ENCODE measurements around the gene ADGRV1.

The ADGRV1 gene

DNA sequence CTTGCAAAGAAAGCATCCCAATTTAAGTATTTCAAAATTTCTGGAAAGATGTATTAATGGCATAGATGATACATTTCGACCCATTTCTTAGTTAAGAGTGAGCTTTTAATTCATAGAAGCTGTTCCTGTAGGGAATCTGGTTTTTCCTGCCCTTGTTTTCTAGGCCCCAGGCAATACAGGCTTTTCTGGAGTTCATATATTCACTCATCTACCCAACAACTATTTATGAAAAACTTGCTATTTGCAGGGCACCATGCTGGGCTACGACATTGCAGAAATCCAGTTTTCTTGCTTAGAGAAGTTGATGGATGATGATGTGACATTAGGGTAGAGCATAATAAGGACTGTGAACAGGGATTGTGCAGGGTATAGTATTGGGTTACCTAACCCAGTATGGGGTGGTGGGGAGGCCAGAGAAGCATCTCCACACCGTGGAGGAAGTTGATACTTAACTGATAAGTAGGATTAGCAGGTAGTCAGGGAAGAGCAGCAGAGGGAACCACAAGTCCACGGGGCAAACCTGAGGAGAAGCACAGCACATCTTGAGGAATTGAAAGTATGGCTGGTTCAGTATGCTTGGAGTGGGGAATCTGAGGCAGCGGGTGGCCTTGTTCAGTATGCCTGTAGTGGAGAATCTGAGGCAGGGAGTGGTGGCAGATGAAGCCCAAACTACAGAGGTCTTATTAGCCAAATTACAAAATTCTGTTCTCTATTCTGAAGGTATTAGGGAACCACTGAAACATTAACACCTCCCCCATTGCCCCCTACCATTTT lies 577.1 kb downstream of the ADGRV1 start:
- DNase-seq (ENCODE audit: low read depth in 2 of 2): no peak

DNA sequence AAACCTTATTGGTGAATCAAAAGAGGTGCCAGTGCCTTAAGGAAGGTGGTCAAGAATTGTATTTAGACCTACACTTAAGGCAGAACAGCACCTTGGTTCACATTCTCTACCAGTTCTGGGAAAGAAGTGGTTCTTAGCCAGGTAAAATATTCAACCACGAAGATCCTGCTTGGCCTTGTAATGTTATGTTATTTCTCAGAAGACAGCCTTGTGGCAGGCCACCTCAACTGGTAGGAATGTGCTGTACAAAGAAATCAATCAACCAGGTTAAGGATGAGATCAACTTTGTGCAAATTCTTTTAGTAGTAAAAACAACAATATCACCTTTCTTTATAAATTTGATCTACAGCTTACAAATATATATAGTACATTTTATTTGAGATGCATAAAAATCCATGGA lies 577.7 kb downstream of the ADGRV1 start:
- no peak for DNase-seq (ENCODE audit: low read depth in 2 of 2)

GRCh38 chr5:91137647-91138046 lies 579.0 kb downstream of the ADGRV1 start:
- DNase-seq (ENCODE audit: low read depth in 2 of 2): no peak

- no peak for DNase-seq (ENCODE audit: low read depth in 2 of 2)
Observed at GRCh38 chr5:91139572-91140200, 581.1 kb downstream of the ADGRV1 start.

DNA sequence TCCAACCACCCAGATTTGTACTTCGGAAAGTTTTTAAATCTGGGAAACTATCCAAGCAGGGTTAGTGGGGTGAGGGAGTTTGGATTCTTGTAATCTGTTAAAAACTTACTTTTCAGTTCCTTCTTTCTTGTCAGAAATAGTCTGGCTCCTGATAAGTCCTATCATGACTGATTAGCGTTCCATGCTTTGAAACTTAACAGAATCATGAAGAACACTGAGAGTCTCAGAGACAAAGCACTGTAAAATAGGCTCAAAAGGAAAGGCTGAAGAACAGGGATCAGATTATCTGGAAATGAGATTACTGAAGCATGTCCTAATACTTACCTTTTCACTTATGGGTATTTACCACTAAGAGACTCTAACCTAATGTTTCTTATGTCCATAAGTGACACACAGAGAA lies 582.1 kb downstream of the ADGRV1 start:
- no peak for DNase-seq (ENCODE audit: low read depth in 2 of 2)

GRCh38 chr5:91141642-91142041 lies 583.0 kb downstream of the ADGRV1 start:
- DNase-seq (ENCODE audit: low read depth in 2 of 2): no peak

DNA sequence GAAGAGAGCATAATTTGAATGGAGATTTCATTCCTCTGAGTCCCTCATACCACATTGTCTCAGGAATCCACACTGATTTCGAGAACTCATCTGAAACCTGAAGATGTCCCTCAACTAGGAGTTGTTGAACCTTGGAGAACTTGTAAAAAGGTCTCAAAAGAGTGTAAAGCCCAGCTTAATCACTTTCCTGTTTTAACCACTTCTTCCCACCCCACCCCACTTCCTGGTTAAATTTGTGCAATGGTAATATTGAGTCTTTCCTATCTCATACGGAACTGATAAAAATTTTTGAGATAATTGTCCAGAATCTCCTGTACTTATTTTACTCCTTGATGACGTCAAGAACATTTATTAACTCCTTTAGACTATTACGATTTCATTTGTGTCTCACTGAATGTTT lies 583.8 kb downstream of the ADGRV1 start:
- DNase-seq (ENCODE audit: low read depth in 2 of 2): no peak

DNA sequence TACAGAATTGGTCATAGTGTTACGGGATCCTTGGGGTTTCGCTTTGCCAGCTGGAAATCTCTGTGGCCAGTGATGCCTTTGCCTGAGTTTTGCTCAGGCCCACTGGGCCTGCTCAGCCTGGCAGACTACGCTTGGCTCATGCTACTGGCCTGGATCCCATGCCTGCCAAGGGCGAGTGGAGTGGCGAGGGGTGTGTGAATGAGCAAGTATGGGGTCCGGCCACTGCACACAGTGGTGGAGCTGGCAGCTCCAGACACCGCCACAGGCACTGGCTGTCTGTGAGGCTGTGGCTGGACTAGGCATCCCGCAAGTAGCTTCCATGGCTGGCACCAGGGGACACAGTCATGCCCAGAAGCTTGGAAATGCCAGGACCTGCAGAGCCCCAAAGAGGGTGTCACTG lies 584.2 kb downstream of the ADGRV1 start:
- DNase-seq (ENCODE audit: low read depth in 2 of 2): no peak

DNA sequence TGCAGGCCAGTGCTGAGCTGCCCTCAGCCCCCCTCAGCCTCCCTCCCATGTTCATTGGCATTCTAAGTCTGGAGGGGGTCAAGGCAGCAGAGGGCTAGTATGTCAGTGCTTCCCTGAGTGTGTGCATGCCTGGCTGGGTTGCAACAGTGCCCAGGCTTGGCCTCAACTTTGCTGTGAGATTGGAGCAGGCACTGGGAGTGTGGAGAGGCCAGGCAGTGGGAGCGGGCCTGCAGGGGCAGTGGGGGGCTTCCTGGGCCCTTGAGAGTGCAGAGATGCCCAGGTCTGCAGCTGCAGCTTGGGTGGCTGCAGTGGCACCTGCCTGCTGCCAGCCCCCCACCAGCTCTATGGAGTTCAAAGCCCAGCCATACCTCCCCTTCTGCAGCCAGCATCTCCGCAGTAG lies 585.2 kb downstream of the ADGRV1 start:
- DNase-seq (ENCODE audit: low read depth in 2 of 2): no peak

DNA sequence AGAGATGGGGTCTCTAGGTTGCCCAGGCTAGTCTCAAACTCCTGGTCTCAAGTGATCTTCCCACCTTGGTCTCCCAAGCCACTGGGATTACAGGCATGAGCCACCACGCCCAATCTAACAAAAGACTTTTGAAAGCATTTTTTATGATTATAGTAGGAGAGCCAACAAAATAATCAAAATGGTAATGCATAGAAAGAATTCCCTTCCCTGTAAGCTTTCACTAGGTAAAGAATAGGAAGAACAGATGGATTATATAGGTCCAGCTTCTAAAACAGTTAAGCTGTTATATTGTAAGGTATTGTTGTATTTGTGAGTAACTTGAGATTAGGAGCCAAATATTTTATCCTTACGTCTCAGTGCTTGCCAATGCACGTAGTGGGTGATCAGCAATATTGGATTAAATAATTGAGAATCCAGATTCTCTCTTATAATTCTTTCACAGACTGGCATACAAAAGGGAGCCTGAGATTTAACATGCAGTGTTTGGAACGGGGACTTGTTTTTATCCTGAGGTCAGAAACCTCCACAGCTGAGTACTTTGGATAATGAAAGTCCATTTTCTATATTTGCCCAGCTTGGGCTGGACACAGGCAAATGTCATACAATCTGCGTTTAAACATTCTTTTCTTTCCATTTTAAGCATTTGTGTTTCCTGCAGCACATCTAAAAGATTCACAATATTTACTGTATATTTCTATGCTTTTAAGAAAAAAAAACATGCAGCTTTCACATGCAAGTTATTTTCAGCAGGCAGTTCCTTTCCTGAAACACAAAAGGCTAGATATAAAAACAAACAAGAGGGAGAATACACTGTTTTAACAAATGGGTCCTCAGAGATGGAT lies 586.1 kb downstream of the ADGRV1 start:
- no peak for DNase-seq (ENCODE audit: low read depth in 2 of 2)

DNA sequence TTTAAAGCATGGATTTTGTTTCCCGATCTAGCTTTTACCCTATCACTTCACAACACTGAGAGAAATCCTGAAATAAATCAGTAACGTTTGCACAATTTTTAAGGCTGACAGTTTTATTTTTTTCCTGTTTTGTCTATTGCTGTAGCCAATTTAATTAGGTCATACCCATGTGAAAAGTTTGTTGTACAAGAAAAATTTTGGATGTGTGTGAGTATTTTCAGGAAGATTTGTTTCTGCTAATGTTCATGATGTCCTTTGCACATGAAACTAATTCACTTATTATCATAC lies 586.7 kb downstream of the ADGRV1 start:
- no peak for DNase-seq (ENCODE audit: low read depth in 2 of 2)

DNA sequence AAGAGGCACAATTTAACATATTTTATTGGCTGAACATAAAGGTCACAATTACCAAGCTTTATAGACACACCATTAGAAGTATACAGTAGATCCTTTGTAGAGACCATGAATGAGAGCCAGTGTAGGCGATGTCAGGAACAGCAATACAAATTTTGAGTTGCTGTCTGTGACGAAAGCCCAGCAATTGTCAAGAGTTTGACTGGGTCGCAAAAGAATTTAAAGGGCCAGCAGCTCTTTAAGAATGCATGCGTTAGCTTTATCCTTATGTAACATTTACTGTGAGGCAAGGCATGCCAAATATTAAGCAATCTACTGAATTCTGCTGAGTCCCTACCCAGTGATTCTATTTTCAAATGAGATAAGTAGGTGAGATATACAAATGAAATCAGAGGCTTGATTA lies 587.6 kb downstream of the ADGRV1 start:
- no peak for DNase-seq (ENCODE audit: low read depth in 2 of 2)

GRCh38 chr5:91146905-91147600 lies 588.5 kb downstream of the ADGRV1 start:
- no peak for DNase-seq (ENCODE audit: low read depth in 2 of 2)

- DNase-seq (ENCODE audit: low read depth in 2 of 2): no peak
Observed at GRCh38 chr5:91150234-91150633, 591.6 kb downstream of the ADGRV1 start.

DNA sequence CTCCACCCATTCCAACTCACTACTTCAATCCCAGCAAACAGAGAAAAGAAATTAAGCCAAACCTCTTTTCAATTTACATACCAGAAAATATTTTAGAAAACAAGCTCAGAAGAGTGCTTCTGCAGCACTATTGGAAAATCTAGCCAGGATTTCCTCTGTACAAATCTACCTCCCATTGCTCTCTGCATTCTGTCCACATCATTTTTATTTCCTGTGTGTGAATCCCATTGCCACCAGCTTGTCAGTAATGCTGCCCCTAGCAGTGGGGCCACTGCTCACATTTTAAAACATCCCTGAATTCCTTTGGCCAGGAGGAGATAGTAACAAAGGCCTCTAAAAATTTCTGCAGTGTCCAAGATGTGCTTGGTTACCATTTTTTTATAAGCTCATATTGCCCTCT lies 592.0 kb downstream of the ADGRV1 start:
- no peak for DNase-seq (ENCODE audit: low read depth in 2 of 2)

DNA sequence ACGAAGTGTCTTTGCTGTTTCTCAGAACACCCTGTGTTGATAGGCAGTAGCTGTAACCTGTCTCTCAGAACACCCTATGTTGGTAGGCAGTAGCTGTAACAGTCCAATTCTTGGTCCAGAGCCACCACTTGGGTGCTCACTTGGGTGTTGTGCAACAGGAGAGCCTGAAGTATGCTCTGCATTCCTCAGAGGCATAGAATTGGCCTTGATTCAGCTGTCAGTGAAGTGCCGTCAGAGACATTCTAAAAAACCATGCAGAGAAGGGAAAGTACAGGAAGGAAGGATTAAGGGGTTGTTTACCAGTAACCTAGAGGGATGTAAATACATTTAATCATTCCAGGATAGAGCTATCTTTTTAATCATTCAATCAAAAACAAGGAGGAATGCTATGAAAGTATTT lies 593.4 kb downstream of the ADGRV1 start:
- DNase-seq (ENCODE audit: low read depth in 2 of 2): no peak

DNA sequence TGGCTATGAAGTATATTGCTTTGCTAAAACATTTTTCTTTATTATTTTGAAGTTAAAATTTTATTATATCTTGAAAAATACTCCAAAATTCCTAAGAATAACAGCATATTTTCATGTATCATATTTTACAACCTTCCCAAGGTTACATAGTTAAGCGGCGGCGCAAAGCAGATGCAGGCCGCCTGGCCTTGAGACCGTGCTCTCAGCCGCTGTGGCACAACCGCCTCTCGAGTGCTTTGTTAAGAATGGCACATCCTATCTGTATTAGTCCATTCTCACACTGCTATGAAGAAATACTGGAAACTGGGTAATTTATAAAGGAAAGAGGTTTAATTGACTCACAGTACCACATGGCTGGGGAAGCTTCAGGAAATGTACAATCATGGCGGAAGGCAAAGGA lies 595.7 kb downstream of the ADGRV1 start:
- no peak for DNase-seq (ENCODE audit: low read depth in 2 of 2)

- no peak for DNase-seq (ENCODE audit: low read depth in 2 of 2)
Observed at GRCh38 chr5:91155274-91155673, 596.7 kb downstream of the ADGRV1 start.

DNA sequence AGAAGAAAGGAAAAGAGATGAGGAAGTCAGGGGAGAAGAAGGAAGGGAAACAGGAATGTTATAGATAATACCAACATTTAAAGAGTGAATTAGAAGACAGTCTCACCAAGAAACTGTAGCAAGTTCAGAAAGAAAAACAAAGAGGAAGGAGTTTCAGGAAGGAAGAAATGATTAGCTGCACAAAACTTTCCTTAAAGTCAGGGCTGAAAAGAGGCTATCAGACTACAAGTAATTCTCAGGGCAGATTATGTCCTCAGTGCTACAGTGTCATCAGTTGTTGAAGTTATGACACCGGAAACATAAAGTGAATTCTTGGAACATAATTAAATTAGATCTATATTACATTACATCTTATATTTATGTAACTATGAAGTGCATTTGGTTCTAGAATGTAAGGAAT lies 597.6 kb downstream of the ADGRV1 start:
- no peak for DNase-seq (ENCODE audit: low read depth in 2 of 2)

DNA sequence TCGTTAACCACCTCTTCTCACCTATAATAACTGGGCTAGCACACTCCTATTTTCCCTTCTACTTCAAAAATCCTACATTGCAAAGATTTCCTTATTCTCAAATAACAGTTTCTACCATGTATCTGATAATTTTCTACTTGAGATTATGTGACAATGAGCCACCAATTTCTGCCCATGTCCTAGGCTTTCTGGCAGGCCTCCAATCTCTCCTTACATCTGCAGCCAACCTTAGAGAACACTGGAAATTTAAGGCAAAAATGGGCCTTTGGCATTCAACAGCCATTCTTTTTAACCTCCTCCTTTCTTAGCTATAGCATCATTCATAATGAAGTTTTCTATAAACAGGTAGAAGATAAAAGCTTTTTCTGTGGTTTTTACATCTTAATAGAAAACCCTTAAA lies 599.4 kb downstream of the ADGRV1 start:
- no peak for DNase-seq (ENCODE audit: low read depth in 2 of 2)

DNA sequence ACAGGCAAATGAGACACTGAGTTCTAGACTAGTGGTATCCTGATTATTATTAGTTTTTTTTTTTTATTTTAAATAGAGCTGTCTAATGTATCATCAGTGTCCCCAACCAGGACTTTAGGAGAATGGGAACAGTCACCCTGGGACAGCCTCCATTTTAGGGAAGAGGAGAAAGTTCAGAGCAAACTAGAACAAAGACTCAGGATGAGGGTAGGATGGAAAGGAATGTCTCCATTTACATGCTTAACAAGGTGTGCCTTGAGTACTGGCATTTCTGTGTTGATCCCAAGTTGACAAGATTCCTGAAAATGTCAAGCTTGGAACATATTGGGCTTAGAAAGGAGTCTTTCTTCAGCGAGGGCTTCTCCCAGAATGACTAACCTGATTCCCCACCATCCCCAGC lies 601.0 kb downstream of the ADGRV1 start:
- DNase-seq (ENCODE audit: low read depth in 2 of 2): no peak

DNA sequence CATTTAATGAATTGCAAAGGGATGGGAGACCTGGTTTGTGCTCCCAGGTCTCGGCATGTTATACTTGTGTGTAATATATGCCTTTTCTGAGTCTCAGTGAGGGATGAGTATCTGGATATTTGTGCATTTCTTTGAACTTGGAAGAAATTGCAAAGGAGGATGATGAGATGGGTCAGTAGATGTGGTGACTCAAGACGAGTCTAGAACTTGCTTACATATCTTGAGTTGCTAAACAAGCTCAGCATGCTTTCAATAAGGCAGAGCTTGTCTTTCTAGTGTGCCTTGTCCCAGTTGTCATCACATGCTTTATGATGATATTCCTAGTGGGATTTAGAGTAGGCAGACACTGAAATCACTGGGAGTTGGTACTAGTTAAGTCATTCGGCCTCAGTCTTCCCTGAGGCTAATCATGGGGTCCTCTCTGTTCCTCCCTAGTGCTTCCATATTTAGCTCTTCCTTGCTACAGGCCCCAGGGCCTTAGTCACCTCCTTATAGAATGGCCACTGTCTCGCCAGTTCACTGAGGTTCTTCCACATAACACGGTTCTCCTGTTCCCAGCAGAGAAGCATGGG lies 602.2 kb downstream of the ADGRV1 start:
- DNase-seq (ENCODE audit: low read depth in 2 of 2): no peak

Measured in stimulated activated CD8-positive, alpha-beta memory T cell treated with anti-CD3 and anti-CD28 coated beads, Interleukin-7, amount 100 ng/mL, for 1 hour (primary cell).